HG02884 (cell line): ENCODE data around the gene POLR2J3.
"Not testable (repeated sequence)": the region's sequence is repeated elsewhere in the genome, so short reads cannot be mapped to it uniquely, and the experiment has no call there.

Source experiments
- ATAC-seq: cut with Tn5 transposase; IDR thresholded peaks from one replicate; pipeline ENCODE4 v1.9.1; 2021; ENCODE audit warnings: mild to moderate bottlenecking, moderate library complexity; ENCODE audit not compliant: unreplicated experiment

POLR2J3 gene

DNA sequence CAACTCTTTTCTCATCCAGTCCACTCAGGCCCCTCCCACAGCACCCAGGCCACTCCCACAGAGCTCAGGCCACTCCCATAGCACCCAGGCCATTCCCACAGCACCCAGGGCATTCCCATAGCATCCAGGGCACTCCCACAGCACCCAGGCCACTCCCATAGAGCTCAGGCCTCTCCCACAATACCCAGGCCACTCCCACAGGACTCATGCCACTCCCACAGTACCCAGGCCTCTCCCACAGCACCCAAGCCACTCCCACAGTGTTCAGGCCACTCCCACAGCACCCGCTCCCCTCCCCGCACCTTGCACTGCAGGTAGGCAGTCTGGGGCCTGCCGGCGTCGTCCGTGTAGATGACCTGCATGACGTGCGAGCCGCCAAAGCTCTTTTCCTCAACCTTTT is 17.5 kb upstream of the POLR2J3 start:
- peak; percentile 48 for ATAC-seq

- ATAC-seq = not testable (repeated sequence)
These were observed 11.1 kb upstream of the POLR2J3 start for GRCh38 chr7:102583495-102583894.

DNA sequence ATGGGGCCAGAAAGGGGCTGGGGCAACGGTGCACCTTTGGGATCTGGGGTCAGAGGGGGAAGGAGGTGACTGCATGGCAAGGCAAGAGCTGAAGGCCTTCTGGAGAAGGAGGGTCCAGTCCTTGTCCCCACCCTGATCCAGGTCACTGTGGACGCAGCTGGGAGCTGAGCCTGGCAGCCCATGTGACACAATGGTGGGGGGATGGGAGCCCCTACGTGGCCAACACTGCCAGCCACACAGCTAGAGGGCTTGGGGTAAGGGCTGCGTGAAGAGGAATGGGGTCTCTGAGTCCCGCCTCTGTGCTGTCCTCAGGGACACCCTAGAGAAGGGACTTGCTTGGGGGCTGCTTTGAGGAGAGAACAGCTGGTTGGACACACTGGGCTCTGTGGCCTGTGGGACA is 9.3 kb upstream of the POLR2J3 start:
- ATAC-seq = not testable (repeated sequence)

DNA sequence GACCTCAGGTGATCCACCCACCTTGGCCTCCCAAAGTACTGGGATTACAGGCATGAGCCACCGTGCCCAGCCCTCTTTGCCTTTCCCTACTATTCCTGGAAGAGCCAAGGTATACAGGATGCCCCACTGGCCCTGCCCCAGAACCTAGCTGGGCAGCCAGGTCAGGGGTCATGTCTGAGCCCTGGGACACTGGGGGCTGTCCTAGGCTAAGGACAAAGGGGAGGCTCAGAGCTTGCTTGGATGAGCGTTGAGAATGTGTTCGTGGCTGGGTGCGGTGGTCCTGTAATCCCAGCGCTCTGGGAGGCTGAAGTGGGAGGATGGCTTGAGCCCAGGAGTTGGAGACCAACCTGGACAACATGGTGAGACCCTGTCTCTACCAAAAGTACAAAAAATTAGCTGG is 6.1 kb upstream of the POLR2J3 start:
- not testable (repeated sequence) for ATAC-seq

GRCh38 chr7:102577315-102578240 is 5.2 kb upstream of the POLR2J3 start:
- not testable (repeated sequence) for ATAC-seq

DNA sequence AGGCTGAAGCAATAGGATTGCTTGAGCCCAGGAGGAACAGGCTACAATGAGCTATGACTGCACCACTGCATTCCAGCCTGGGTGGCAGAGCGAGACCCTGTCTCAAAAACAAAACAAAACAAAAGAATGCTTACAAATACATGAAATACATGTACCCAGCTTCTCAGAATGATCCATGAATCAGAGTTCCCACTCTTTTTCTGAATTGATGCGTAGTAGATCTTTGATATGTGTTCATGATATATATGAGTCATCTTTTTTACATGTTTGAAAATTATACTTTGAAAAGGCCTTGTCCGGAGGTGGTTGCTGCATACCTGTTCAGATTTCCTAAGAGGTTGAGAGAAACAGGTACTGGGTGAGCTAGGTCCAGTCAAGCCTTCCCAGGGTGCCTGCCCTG is 4.0 kb upstream of the POLR2J3 start:
- ATAC-seq = not testable (repeated sequence)

GRCh38 chr7:102574607-102575006 is 2.2 kb upstream of the POLR2J3 start:
- not testable (repeated sequence) for ATAC-seq

DNA sequence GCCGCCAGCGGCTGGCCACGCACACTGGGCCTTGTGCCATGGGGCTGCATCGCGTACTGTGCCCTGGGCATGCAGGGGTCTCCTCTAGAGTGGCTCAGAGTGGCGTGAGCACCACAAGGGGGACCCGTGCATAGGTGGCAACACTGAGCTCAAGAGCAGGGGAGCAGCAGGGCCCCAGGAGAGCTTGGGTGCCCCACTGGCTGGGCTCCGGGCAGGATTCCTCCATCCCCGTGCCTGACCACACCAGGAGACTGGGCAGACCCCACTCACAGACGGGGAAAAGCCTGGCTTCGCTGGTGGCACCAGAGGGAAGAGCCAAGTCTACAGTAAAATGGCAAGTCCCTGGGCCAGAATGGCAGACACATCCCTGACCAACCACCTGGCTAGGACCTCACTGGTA is 3.8 kb downstream of the POLR2J3 start:
- not testable (repeated sequence) for ATAC-seq

GRCh38 chr7:102550808-102551422 is 21.5 kb downstream of the POLR2J3 start, which contains the start of gene SPDYE2:
TSS of gene SPDYE2 (plus strand) at chr7:102551226. CDS start at chr7:102553256, 2,030 bp downstream.
- not testable (repeated sequence) for ATAC-seq

- ATAC-seq = peak; percentile 73
These were observed 26.0 kb downstream of the POLR2J3 start for GRCh38 chr7:102546353-102546752.

DNA sequence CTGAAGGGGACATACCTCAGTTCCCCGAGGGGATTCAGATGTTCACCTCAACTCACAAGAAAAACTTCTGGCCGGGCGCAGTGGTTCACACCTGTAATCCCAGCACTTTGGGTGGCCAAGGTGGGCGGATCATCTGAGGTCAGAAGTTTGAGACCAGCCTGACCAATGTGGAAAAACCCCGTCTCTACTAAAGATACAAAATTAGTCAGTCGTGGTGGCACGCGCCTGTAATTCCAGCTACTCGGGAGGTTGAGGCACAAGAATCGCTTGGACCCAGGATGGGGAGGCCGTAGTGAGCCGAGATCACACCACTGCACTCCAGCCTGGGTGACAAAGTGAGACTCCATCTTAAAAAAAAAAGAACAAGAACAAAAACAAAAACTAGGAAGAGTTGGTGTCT is 27.1 kb downstream of the POLR2J3 start:
- ATAC-seq = not testable (repeated sequence)

GRCh38 chr7:102544372-102544771 is 28.0 kb downstream of the POLR2J3 start:
- ATAC-seq = not testable (repeated sequence)

- not testable (repeated sequence) for ATAC-seq
These were observed 28.8 kb downstream of the POLR2J3 start, which contains the start of gene UPK3BL2 for GRCh38 chr7:102543596-102543995. TSS of gene UPK3BL2 (minus strand) at chr7:102543696. CDS start at chr7:102543636, 60 bp downstream.

DNA sequence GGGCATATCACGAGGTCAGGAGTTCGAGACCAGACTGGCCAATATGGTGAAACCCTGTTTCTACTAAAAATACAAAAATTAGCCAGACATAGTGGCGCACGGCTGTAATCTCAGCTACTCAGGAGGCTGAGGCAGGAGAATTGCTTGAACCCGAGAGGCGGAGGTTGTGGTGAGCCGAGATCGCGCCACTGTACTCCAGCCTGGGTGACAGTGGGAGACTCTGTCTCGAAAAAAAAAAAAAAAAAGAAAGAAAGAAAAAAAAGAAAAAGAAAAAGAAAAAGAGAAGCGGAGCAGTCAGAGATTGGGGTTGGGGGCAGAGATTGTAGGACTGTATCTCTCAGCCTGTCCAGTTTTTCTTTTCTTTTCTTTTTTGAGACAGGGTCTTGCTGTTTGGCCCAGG is 29.6 kb downstream of the POLR2J3 start:
- not testable (repeated sequence) for ATAC-seq

- ATAC-seq = not testable (repeated sequence)
These were observed 30.3 kb downstream of the POLR2J3 start for GRCh38 chr7:102542083-102542482.

DNA sequence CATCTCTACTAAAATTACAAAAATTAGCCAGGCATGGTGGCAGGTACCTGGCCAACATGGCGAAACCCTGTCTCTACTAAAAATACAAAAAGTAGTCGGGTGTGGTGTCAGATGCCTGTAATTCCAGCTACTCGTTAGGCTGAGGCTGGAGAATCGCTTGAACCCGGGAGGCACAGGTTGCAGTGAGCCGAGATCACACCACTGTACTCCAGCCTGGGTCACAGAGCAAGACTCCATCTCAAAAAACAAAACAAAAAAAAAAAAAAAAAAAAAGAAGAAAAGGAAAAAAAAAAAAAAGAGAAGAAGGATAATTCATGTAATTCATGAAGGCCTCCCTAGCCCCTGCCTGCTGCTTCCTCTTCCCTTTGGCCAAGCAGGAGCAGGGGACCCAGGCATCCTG is 31.8 kb downstream of the POLR2J3 start:
- ATAC-seq = not testable (repeated sequence)

DNA sequence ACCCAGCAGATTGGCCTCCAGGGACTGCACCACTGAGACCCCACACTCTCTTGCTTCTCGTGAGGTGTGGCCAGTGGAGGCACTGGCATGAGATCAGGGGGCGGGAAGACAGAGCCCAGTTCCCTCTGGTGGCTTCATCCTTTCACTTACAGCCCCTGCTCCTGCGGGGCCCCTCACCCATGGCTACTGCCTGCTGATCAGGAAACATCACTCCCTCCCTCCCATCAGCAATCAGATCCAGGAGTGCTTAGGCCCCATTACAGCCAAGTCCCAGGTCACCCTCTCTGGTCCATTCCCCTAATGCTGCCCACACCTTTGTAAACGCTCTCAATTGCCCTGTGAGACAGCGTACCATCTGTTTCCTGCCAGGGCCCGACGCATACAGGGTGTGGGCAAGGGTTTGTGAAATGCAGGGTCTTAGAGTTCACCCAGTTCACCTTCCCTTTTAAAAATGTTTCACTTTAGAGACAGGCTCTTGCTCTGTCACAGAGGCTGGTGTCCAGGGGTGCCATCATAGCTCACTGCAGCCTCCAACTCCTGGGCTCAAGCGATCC is 37.2 kb downstream of the POLR2J3 start:
- ATAC-seq = not testable (repeated sequence)

DNA sequence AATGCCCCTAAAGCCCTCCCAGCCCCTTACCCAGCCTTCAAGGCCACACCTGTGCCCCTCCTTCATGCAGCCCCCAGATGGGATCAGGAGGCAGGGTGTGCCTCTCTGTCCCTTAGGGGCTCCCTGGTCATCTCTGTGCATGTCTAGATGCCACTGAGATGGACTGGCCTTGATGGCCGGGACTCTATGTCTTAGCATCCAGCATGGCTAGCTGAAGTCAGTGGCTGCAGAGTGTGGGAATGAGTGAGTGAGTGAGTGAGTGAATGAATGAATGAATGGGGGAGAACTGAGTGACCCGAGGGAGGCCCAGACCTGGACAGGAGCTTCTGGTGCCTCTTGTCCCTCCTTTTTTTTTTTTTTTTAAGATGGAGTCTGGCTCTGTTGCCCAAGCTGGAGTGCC is 40.3 kb downstream of the POLR2J3 start:
- ATAC-seq = not testable (repeated sequence)

- not testable (repeated sequence) for ATAC-seq
These were observed 40.8 kb downstream of the POLR2J3 start for GRCh38 chr7:102531583-102531982.

DNA sequence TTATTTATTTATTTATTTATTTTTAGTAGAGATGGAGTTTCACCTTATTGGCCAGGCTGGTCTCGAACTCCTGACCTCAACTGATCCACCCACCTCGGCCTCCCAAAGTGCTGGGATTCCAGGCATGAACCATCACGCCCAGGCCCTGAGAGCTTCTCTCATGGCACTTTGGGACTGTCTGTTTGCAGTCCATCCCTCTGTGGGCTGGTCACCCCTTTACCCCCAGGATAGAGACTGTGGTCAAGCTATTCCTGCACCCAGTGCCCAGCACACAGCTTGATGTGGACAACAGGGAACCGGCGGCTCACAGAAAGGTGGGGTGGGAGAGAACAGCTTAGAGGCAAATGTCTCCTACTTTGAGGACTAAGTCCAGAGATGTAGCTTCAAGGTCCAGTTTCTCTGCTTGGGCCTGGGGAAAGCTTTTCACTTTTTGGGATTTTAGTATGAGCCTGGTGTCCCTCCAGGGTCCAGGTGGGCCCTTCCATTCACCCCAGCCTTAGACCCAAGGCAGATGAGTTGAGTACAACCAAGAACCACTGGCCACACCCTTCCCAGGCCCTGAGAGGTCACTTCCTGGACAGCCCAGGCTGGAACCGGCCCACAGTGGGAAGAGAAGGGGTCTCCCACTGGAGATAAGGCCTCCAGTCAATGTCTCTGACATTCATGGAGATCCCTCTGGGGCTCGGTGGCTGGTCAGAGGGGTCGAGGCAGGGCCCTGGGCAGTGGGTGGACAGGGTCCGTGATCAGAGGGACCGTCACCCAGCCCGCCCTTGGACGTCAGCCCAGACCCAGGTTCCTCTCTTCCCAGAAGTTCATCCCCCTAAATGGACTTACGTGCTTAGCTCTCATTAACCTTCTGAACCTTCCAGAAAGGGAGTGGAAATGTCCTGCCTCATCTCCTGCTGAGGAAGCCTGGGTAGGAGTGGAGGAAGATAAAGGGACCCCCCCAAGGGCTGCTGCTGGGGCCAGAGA is 44.3 kb downstream of the POLR2J3 start:
- not testable (repeated sequence) for ATAC-seq
